GM04504 (cell line): ENCODE results near the gene NBPF1.
"Not testable (repeated sequence)": the region's sequence is repeated elsewhere in the genome, so short reads cannot be mapped to it uniquely, and the experiment has no call there.

Experiments used
- DNase-seq: peaks from one replicate; pipeline ENCODE4 v3.0.0-alpha.2; 2012; ENCODE audit warnings: low read depth

NBPF1 gene

DNA sequence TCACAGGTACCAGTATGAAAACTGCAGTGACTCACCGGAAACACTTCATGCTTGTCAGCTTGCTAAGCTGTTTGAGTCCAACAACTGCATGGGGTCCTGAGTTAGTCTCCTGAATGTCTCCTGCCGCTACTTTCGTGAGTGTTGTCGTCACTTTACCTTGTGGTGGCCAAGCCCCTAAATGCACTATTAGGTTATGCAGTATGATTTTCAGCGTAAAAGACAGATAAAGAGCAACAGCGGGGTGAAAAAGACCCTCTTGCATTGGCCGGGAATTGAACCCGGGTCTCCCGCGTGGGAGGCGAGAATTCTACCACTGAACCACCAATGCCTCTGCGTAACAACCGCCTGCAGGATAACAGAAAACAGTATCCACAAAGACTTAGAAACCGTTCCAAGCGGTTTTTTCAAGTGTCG lies 67.7 kb downstream of the NBPF1 start:
- DNase-seq: peak; percentile 13

DNA sequence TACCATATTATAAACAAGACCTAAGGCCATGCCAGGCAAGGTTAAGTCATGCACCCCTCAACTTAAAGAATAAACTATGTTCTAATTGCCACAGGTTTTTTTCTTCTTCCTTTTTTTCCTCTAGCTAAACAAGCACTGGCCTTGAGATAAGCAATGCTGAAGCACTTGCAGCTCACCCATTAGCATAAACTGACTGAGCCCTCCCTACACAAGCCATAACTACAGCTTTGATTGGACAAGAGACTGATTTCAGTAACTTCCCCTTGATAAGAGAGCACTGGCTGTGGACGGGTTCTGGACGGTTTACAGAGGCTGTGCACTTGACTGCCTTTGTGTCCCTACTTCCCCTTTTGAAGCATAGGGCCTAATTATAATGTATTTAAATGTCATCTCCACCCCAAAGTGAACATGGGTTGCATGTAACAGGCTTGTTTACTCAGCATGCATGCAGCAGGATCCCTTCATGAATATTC lies 72.9 kb downstream of the NBPF1 start:
- not testable (repeated sequence) for DNase-seq

DNA sequence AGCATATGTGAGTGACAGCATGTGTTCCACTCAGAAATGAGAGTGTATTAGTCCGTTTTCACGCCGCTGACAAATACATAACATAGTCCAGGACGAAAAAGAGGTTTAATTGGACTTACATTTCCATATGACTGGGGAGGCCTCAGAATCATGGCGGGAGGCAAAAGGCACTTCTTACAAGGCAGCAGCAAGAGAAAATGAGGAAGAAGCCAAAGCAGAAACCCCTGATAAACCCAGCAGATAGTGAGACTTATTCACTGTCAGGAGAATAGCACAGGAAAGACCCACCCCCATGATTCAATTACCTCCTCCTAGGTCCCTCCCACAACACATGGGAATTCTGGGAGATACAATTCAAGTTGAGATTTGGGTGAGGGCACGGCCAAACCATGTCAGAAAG lies 75.8 kb downstream of the NBPF1 start:
- DNase-seq: not testable (repeated sequence)

DNA sequence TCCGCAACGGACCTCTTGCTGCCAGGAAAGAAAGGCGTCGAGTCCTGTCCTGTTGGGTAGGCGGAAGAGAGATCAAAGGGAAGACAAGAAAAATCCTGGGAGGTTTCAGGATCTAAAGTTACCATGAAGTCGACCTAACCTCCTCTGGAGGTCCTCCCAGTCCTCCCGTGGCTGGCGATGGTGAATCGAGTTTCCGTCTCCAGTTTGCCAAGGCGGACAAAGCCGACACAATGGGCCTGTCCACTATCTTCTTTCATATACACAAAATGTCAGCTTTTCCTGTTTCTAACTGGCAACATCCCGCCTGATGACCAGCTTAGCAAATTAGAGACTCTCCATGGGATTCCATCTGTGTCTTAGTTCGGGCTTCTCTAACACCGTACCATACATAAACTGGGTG lies 76.6 kb downstream of the NBPF1 start:
- DNase-seq: not testable (repeated sequence)

DNA sequence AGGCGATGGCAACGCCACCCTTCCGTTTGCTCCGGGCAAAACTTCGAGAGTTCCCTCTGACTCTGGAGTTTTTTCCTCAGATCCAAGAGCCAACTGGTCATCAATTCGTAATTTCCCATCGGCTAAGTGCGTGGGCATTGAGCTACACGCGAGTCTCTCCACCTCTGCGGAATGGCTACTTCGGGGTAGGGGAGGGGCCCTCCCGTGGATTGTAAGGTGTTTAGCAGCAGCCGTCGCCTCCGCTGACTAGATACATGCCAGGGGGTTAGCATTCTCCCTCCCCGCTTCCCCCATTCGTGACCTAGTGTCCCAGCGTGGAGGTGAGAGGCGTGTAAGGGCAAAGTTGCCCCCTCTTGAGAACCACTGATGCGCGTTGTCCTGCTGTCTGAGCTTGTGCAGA lies 77.5 kb downstream of the NBPF1 start:
- DNase-seq: not testable (repeated sequence)

DNA sequence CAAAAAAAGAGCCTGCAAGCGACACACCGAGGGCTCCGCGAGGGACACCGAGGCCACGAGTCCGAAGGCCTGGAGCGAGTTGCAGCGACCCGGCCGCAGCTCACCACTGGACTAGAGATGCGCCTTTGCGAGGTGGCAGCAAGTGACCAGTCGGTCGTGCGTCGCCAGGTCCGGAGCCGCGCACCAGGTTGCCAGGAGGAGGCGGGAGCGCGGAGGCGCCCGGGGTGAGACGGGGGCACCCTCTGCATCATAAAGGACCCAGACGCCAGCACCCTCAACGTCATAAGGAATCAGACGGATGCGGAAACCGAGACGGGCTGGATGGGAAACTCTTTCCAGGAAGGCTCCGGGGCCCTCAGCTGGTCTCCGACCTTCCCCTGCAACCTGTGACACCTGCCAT lies 77.9 kb downstream of the NBPF1 start:
- not testable (repeated sequence) for DNase-seq

DNA sequence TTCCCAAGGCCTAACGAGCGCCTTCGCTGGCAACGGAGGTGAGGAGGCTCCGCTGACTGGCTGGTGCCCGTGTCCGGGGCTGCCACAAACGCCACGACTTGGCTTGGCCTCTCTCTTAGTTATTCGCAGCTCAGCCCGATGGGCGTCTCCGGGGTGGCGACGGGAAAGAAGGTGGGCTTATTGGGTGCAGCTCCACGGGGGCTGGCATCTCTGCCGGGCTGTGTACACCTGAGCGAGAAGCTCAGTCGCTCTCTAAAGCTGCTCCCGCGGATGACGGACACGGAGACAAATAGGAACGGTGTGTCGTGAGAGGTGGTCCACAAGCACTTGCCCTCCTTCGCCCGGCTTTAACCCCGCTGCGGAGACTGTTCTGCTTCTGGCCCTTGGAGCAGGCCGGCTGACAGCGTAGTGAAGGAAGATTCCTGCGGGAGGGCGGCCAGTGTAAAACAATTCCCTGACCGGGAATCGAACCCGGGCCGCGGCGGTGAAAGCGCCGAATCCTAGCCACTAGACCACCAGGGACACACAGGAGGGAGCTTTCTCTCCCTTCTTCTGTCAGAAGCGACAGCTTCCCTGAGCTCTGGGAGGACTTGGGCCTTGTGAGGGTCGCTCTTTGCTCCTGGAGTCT lies 78.4 kb downstream of the NBPF1 start:
- DNase-seq: not testable (repeated sequence)

DNA sequence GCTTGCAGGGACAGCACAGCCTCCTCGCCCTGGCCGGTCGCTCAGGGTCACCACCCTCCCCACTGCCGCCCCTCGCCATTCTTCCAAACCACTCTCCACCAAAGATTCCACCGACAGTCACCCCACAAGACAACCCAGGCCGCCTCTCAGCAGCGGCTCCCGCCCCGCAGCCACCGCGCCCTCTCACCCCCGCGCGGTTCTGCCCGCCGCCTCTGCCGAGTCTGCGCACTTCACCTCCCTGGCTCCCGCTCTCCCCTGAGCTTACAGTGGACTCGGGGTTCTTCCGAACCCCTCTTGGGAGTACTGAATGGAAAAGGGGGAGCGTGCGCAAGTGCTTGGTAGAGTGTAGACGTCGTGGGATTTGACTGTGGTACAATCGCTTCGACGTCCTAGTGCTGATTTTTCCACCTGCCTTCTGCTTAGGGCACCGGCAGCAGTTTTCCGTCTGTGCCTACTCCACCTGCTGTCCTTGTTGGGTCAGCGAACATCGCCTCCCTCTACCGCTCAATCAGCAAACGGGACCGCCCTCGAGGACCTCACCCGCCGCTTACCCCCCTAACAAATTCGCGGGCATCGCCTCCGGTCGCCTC lies 79.0 kb downstream of the NBPF1 start:
- not testable (repeated sequence) for DNase-seq

DNA sequence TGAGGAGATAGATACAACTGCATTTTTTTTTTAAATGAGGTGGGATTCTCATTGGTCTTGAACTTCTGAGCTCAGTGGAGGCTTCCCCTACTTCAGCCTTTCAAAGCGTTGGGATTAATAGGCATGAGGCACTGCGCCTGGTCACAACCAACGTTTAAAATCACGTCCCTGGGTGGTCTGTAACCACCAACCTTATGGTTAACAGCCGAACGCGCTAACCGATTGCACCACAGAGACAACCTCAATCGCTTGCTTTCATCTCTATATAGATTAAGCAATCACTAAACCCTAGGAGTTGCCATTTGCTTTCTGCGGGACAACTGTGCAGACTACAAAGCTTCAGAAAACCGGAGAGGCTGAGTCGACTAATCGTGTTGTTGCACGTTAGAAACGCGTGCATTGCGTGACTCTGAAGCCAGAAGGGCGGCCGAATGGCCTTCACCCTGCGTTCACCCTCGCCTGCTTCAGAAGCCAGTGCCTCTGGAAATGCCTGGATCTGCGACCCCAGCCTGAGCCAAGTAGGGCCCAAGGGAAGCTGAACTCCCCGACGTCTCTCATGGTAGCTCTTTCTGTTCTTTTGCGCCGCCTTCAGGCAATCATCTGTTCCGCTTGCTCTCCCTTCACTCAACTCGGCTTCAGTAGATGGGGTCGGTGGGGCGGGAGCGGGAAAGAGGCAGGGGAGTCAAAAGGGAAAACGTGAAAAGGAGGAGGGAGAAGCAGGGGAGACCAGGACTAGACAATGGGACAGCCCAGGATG lies 81.0 kb downstream of the NBPF1 start:
- DNase-seq: not testable (repeated sequence)

DNA sequence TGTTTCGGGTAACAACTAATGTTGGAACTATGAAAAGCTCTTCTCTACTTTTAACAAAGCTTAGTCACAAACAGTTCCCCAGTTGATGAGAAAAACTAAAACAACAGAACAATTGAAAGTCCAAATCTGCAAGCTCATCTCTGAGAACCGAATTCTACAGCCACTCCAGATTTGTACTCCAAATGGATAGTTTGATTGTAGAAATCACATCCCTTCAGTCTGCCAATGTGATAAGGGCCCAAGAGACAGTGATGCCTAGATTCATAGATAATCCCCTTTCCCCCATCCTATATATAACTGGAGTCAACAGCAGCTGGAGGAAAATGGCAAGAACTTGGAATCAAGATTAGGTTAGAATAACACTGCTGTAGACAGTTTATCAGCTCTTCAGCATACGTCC lies 85.0 kb downstream of the NBPF1 start:
- not testable (repeated sequence) for DNase-seq

DNA sequence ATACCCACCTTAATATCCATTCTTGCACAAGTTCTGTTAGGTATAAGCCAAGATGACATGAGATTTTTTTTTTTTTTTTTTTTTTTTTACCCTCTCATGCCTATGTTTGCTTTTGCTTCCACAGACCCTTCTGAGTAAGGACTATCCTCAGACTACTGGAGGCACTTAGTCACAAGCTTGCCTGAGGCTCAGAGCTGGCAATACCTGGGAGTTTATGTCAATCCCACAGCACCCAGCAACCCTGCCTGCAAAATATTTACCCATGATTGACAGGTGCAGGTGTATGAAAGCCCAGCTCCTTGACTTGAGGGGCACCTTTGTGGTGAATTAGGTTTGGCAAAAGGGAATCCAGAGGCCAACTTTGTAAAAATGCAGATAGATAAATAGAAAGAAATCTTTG lies 87.6 kb downstream of the NBPF1 start:
- DNase-seq: not testable (repeated sequence)

DNA sequence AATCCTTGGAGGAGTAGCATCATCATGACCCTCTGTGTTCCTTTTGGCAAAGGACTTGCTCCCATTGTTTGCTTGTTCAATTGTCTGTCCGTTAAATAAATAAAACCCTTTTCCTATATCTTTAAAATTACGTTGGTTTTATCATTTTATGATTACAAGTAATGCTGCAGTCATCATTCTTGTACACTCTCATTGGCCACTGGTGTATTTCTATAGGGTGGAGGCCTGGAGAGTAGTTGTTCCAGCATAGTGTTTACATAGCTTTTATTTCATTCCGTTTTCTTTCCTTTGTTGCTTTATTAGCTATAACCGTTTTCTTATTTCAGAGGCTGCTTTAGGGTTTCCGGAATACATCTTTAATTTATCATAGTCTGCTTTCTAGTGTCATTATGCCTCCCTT lies 91.7 kb downstream of the NBPF1 start:
- DNase-seq: not testable (repeated sequence)

DNA sequence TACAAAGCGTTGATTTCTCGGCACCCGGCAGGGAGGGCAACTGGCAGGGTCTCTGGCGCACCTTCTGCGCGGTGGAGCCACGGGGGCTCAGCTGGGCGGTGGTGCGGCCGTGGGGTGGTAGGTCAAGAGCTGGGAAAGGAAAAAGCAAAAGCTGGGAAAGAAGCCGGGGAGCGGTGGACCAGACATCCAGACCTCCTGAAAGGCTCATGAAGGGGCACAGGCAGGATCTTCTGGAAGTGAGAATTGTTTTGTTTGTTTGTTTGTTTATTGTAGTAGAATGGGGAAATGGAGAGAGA lies 92.1 kb downstream of the NBPF1 start:
- DNase-seq: no peak

DNA sequence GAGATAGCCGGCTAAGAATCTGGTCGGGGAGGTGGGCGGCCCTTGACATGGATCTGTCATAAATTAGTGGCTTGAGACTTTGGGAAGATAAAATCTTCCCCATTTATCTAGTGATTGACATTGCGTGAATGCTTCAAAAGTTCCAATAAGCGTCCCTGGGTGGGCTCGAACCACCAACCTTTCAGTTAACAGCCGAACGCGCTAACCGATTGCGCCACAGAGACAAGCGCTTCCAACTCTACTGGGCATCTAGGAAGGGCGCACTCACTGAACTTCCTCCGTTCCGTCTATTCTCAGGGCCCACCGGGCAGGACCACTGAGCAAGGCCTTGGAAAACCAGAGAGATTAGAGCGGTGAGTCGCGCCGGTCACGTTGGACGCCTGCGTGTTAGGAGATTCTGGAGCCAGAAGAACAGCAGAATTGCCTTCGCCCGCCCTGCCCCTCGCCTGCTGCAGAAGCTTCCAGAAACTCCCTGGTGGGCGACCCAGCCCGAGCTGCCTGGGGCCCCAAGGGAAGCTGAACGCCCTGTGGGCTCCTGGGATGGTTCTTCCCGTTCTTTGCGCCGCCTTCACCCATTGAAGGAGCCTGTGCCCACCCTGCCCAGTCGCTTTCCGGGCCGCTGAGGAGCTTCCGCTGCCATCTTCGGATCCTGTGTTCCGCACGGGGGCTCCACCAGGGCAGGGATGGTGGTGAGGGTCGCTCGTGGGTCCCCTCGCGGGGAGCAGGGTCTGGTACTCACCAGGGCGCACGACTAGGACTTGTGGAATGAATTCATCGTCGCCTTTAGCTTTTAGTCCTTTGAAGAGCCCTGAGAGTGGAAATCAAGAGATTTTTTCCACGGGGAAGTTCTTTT lies 92.7 kb downstream of the NBPF1 start:
- not testable (repeated sequence) for DNase-seq

DNA sequence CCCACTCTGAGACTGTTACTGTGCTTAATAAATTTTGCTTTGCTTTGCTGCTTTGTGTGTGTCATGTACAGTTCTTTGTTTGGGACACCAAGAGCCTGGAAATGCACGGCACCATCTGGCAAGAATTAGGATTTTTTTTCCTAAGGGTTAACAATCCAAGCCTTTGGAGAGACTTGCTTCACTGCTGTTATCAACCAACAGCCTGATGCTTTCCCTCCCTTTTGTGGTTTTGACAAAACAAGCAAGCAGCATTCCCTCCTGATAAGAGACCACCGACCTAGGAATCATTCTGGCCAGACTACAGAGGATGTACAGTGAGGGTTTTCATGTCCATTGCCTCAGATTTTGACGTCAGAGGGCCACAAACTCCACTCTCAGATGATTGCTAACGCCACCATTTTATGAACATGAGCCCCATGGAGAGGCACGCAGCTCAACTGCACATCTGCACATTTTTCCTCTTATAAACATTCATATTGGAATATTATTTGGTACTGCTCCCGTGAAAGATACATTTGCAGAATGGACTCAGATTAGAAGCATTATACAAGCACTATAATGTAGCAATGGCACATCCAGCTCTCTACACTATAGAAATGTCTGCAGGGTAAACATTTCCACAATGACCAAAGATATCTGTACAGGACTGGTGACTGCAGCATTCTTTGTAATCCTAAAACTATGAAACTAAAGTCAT lies 94.0 kb downstream of the NBPF1 start:
- not testable (repeated sequence) for DNase-seq

DNA sequence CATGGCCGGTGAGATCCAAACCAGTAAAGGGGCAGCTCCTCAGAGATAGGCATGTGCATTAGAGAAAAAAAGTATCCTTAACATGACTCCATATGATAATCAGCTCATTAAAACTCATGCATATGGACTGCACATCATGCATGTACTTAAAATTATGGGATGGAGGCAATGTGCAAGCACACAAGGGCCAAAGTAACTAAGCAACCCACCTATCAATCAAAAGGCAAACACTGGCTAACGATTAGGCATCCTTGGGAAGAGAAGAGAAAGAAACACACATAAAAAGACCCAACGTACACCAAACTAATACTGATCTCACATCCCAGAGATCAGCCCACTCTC lies 94.5 kb downstream of the NBPF1 start:
- not testable (repeated sequence) for DNase-seq

DNA sequence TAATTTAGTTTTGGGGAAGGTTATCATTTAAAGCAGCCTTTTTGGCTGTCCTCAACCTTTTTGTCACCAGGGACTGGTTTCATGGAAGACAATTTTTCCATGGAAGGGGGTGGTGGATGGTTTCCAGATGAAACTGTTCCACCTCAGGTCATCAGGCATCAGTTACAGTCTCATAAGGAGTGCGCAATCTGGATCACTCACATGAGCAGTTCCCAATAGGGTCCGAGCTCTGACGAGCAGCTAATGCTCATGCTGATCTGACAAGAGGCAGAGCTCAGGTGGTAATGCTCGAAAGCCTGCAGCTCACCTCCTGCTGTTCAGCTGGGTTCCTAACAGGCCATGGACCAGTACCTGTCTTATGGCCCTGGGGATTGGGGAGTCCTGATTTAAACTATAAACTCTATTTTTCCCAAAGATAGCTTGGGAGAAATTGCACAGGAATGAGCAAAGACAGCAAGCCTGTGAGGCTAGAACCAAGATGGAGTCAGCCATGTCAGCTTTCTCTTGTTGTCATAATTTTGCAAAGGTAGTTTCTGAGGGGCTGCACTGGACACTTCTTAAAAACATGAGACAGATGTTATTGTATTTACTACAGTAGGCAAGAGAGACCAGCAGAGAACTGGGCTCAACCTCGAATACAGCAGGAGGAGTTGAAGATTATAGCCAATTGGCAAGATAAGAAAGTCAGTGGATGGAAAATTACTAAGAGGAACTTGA lies 96.5 kb downstream of the NBPF1 start:
- not testable (repeated sequence) for DNase-seq

DNA sequence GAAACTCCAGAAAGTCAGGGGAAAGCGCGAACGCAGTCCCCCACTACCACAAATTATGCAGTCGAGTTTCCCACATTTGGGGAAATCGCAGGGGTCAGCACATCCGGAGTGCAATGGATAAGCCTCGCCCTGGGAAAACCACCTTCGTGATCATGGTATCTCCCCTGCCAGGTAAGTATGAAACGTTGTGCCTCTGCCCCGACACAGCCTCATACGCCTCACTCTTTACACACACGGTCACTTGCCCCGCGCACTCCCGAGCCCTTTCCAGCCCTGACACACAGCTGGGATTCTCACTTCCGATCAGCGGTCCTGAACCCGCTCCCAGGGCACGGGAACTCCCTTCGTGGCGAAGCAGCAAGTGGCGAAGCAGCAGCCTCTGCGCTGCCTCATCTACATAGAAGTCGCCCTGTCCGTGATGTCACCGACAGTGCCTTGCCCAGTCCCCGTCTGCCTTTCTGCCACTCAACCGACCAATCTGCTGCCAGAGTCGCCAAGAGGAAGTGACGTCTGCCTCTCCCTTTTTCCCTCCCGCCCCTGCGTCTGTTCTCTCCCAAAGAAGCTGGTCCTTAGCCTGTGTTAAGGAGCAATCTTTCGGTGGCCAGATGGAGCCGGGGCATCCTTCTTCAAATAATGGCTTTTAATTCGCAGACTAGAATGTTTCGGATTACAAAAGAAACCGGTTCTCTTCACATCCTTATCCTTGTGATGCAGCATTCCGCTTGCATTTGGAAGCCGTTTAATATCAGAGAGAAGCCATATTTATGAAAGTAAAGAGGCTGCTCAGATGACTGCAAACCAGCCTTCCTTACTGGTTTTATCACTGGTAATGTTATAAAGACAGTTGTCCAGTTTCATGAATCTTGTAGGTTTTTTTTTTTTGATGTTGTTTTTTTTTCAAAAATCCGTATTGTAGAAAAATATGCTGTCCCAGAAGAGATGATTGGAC lies 99.0 kb downstream of the NBPF1 start, which contains the start of gene RNU1-1:
TSS of gene RNU1-1 (minus strand) at position 179 of the 949 bp plus-strand sequence.
- peak; percentile 53 for DNase-seq

DNA sequence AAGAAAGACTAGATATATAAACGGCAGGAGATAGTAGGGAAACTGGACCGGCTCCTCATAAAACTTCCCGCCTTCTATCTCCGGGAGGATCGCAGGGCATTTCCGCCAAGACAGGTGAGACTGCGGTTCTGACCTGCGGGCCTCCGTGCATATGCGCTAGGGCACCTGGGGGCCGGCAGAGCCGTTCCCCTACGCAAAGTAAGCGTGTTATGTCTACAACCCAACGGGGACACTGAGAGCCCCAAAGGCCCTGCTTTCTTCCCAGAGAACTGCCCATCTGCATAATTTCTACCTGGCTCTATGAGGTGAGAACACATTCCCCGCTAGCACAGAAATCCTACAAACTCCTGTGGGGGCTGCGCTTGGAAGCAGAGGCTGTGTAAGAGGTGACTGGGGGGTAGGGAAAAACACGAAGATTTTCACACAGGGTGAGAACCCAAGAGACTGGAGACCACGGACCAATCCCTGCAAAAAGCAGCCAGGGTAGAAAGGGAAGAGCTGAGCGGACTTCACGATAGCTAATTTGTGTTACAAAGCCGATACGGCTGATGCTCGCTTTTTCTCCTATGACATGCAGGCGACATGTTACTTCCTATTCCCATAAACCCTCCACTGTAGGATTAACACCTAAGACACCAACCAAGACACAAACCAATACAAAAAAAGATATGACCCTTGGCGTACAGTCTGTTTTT lies 99.8 kb downstream of the NBPF1 start:
- DNase-seq: peak; percentile 93
